ENCODE results near the gene SNRNP25. TPM values are rescaled to one million over a fixed set of nuclear protein-coding genes. Genes with fewer than 3 reads are reported as not detected.
A peak's percentile ranks its signal among the peaks of the same experiment; 100 is the strongest.
"Not testable (repeated sequence)": the region's sequence is repeated elsewhere in the genome, so short reads cannot be mapped to it uniquely, and the experiment has no call there.

SNRNP25 gene
- 39.5 and 52.9 TPM in 2 replicates for total RNA-seq (2014; rRNA removed; shearing (Covaris generic))

GRCh38 chr16:53346-54236 is at the start of gene SNRNP25, which contains the start of gene POLR3K:
Gene SNRNP25, plus strand, starts transcription at chr16:53828. Its CDS starts 189 bp downstream, at chr16:54017.
Gene POLR3K, minus strand, starts transcription at chr16:53608. Its CDS starts 22 bp downstream, at chr16:53586.
- Histone ChIP-seq H3K36me3 (replicated peaks; ENCODE audit: control insufficient read depth, insufficient read depth, low read length) (peaks cover 26% of the 10 kb centered on the region), H3K27me3 (ENCODE audit: control insufficient read depth, insufficient read depth, low read length) (no peaks in the 10 kb centered on the region), H3K4me3 (ENCODE audit: insufficient read depth, low read depth, low read length) (peak within 1 kb of the TSS; percentile 93)
- peak; percentile 100 for DNase-seq

DNA sequence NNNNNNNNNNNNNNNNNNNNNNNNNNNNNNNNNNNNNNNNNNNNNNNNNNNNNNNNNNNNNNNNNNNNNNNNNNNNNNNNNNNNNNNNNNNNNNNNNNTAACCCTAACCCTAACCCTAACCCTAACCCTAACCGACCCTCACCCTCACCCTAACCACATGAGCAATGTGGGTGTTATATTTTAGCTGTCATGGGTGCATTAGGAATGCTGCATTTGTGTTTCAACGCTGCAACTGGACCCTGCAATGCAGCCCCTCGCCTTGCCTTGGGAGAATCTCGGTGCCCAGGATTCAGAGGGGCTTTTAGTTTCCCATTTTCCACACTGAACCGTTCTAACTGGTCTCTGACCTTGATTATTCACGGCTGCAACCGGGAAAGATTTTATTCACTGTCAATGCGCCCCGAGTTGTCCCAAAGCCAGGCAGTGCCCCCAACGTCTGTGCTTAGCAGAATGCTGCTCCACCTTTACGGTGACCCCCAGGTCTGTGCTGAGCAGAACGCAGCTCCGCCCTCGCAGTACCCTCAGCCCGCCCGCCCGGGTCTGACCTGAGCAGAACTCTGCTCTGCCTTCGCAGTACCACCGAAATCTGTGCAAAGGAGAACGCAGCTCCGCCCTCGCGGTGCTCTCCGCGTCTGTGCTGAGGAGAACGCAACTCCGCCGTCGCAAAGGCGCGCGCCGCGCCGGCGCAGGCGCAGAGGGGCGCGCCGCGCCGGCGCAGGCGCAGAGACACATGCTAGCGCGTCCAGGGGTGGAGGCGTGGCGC is 43.5 kb upstream of the SNRNP25 start:
- no peaks in the 10 kb centered on the region for H3K27me3 ChIP-seq (ENCODE audit: control insufficient read depth, insufficient read depth, low read length)
- DNase-seq, result peak; percentile 49
- H3K4me3 ChIP-seq (ENCODE audit: insufficient read depth, low read depth, low read length), result no peak overlapping the region
- H3K36me3 ChIP-seq (replicated peaks; ENCODE audit: control insufficient read depth, insufficient read depth, low read length), result no peaks in the 10 kb centered on the region

DNA sequence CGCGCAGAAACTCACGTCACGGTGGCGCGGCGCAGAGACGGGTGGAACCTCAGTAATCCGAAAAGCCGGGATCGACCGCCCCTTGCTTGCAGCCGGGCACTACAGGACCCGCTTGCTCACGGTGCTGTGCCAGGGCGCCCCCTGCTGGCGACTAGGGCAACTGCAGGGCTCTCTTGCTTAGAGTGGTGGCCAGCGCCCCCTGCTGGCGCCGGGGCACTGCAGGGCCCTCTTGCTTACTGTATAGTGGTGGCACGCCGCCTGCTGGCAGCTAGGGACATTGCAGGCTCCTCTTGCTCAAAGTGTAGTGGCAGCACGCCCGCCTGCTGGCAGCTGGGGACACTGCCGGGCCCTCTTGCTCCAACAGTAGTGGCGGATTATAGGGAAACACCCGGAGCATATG is 42.9 kb upstream of the SNRNP25 start:
- DNase-seq; H3K4me3 ChIP-seq (ENCODE audit: insufficient read depth, low read depth, low read length); H3K27me3 ChIP-seq (ENCODE audit: control insufficient read depth, insufficient read depth, low read length); H3K36me3 ChIP-seq (replicated peaks; ENCODE audit: control insufficient read depth, insufficient read depth, low read length): not testable (repeated sequence)

DNA sequence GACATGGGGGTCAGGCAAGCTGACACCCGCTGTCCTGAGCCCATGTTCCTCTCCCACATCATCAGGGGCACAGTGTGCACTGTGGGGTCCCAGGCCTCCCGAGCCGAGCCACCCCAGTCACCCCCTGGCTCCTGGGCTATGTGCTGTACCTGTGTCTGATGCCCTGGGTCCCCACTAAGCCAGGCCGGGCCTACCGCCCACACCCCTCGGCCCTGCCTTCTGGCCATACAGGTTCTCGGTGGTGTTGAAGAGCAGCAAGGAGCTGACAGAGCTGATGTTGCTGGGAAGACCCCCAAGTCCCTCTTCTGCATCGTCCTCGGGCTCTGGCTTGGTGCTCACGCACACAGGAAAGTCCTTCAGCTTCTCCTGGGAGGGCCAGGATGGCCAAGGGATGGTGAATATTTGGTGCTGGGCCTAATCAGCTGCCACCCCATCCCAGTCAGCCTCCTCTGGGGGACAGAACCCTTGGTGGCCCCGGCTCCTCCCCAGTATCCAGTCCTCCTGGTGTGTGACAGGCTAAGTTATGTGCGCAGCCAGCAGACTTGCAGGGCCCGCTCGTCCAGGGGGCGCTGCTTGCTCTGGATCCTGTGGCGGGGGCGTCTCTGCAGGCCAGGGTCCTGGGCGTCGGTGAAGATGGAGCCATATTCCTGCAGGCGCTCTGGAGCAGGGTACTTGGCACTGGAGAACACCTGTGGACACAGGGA is 36.4 kb upstream of the SNRNP25 start:
- not testable (repeated sequence) for H3K27me3 ChIP-seq (ENCODE audit: control insufficient read depth, insufficient read depth, low read length); H3K4me3 ChIP-seq (ENCODE audit: insufficient read depth, low read depth, low read length); DNase-seq; H3K36me3 ChIP-seq (replicated peaks; ENCODE audit: control insufficient read depth, insufficient read depth, low read length)

GRCh38 chr16:20886-21285 is 32.7 kb upstream of the SNRNP25 start:
- not testable (repeated sequence) for DNase-seq; H3K4me3 ChIP-seq (ENCODE audit: insufficient read depth, low read depth, low read length); H3K36me3 ChIP-seq (replicated peaks; ENCODE audit: control insufficient read depth, insufficient read depth, low read length); H3K27me3 ChIP-seq (ENCODE audit: control insufficient read depth, insufficient read depth, low read length)

- H3K27me3 ChIP-seq (ENCODE audit: control insufficient read depth, insufficient read depth, low read length); H3K4me3 ChIP-seq (ENCODE audit: insufficient read depth, low read depth, low read length); DNase-seq; H3K36me3 ChIP-seq (replicated peaks; ENCODE audit: control insufficient read depth, insufficient read depth, low read length): not testable (repeated sequence)
These were observed 29.5 kb upstream of the SNRNP25 start for GRCh38 chr16:24151-24550.

DNA sequence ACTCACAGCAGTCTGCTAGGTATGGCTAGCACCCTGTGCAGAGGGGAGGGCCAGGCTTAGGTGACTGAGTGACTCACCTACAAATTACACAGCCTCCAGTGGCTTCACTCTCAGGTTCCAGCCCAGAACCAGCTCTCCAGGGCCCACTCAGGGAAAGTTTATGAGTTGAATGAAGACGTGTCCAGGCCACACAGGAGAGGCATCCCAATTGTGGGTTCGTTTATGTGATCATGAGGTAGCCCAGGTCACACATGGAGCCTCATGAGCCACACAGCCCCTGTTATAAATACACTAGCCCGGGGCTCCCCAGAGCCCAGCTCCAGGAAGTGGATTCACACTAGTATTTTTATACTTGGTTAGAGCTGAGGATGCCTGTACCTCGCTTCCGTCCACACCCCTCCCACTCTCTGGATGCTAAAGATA is 27.7 kb upstream of the SNRNP25 start:
- not testable (repeated sequence) for DNase-seq; H3K4me3 ChIP-seq (ENCODE audit: insufficient read depth, low read depth, low read length); H3K36me3 ChIP-seq (replicated peaks; ENCODE audit: control insufficient read depth, insufficient read depth, low read length); H3K27me3 ChIP-seq (ENCODE audit: control insufficient read depth, insufficient read depth, low read length)

DNA sequence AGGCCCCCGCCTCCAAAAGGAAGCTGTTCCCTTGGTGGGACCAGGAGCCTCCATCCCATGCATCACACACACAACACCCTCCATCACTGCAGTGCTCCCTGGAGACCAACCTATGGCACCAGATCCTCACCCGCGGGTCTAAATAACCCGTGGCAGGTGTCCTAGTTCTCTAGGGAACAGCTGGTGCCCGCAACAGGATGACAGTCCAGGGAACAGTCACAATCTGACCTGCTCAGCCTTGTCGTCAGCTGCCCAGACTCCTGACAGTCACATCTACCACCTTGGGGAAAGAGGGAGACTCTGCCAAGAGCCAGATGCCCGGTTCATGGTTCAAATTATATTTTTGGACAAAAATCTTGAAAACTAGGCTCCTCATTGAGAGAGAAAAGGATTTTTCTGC is 23.0 kb upstream of the SNRNP25 start:
- H3K4me3 ChIP-seq (ENCODE audit: insufficient read depth, low read depth, low read length); DNase-seq; H3K27me3 ChIP-seq (ENCODE audit: control insufficient read depth, insufficient read depth, low read length); H3K36me3 ChIP-seq (replicated peaks; ENCODE audit: control insufficient read depth, insufficient read depth, low read length): not testable (repeated sequence)

- H3K4me3 ChIP-seq (ENCODE audit: insufficient read depth, low read depth, low read length); H3K27me3 ChIP-seq (ENCODE audit: control insufficient read depth, insufficient read depth, low read length); H3K36me3 ChIP-seq (replicated peaks; ENCODE audit: control insufficient read depth, insufficient read depth, low read length); DNase-seq: not testable (repeated sequence)
These were observed 20.3 kb upstream of the SNRNP25 start for GRCh38 chr16:33154-33876.

- Histone ChIP-seq H3K36me3 (replicated peaks; ENCODE audit: control insufficient read depth, insufficient read depth, low read length) (peaks cover 3% of the 10 kb centered on the region), H3K4me3 (ENCODE audit: insufficient read depth, low read depth, low read length) (no peak overlapping the region), H3K27me3 (ENCODE audit: control insufficient read depth, insufficient read depth, low read length) (no peaks in the 10 kb centered on the region)
- no peak for DNase-seq
These were observed 19.6 kb upstream of the SNRNP25 start for GRCh38 chr16:33877-34647.

DNA sequence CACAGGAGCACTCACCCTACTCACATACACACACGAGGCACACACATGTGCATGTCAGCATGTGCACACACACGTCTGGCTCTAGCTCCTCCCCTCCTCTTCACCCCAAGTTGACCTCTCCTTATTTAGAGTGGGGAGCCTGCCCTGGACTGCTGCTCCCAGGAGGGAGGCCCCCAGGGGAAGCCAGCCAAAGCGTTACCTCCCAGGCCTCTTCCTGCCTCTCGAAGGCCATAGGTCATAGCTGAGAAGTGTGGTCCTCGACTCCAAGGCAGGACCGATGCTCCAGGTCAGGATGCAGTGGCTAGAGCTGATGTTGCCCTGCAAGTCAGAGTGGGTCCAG is 19.0 kb upstream of the SNRNP25 start:
- H3K36me3 ChIP-seq (replicated peaks; ENCODE audit: control insufficient read depth, insufficient read depth, low read length), result peaks cover 3% of the 10 kb centered on the region
- DNase-seq, result no peak
- no peaks in the 10 kb centered on the region for H3K27me3 ChIP-seq (ENCODE audit: control insufficient read depth, insufficient read depth, low read length)
- no peak overlapping the region for H3K4me3 ChIP-seq (ENCODE audit: insufficient read depth, low read depth, low read length)

DNA sequence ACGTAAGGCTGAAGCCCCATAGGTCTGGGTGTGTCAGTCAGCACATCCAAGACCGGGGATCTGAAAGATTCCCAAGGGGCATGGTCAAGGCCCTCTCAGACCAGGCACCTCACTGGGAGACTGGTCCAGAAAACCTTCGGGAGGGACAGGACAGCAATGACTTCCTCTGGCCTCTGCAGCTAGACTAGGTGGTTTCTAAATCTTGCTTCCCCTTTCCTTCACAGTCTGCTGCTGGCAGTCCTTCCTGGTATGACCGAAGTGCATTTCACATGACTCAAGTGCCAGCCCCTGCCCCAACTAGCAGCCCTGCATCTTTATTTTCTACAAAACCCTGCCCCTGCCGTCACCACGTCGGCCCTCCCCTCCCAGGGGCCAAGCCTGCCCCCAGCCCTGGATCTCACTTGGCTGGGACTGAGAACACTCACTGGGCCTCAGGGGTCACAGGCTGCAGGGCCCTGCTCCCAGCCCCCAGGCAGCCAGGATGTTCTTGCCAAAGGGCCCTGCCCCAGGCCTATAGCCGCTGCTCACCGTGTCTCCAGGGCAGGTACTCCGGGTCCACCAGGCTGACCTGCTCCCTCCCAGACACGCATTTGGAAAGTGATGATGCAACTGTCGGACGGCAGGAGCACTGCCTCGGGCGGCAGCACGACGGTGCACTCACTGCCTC is 18.5 kb upstream of the SNRNP25 start:
- DNase-seq, result no peak
- Histone ChIP-seq H3K4me3 (ENCODE audit: insufficient read depth, low read depth, low read length) (no peak overlapping the region), H3K36me3 (replicated peaks; ENCODE audit: control insufficient read depth, insufficient read depth, low read length) (peaks cover 3% of the 10 kb centered on the region)

DNA sequence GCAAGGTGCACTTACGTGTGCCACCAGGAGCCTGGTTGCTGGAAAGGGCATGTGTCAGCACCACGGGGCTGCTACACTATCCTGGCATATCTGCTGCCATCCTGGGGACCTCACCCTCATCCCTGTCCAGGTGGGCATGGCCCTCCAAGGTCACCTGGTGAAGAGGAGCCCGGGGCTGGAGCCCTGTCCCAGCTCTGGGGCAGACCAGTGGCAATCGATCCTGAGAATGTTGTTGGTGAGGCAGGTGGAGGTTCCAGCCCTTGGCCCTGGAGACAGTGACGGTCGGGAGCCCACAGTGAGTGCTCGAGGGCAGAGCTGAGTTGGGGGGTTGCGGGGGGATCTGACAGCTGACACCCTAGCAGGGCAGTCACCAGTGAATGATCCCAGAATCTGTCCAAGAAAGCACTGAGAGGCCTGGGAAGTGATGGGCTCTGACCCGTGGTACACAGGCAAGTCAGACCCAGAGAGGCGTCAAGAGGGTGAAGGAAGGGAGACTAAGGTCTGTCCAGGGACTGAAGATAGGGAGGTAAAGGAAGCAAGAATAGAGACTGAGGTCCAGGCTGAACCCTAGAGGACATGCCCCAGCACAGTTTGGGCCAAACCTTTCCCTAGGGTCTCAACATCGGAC is 17.8 kb upstream of the SNRNP25 start:
- Histone ChIP-seq H3K36me3 (replicated peaks; ENCODE audit: control insufficient read depth, insufficient read depth, low read length) (peaks cover 3% of the 10 kb centered on the region), H3K4me3 (ENCODE audit: insufficient read depth, low read depth, low read length) (no peak overlapping the region), H3K27me3 (ENCODE audit: control insufficient read depth, insufficient read depth, low read length) (no peaks in the 10 kb centered on the region)
- DNase-seq, result no peak

More for the DNA sequence above, 18.5 kb upstream of the SNRNP25 start:
- H3K27me3 ChIP-seq (ENCODE audit: control insufficient read depth, insufficient read depth, low read length), result no peaks in the 10 kb centered on the region

Data from H7 (cell line).